Ascending aorta (tissue), 2 donors: ENCODE results near the gene IPMK. TPM values are rescaled to one million over a fixed set of nuclear protein-coding genes. Genes with fewer than 3 reads are reported as not detected.

Experiments used
- DNase-seq, 2 donors: peaks; one replicate each; pipeline ENCODE4 v3.0.0-alpha.2; 2019; ENCODE audit warnings: low spot score in 2 of 2
- H3K27ac ChIP-seq, 2 donors: fragments of 200-600 bp; sonication (generic); one replicate each; pipeline ENCODE4 v1.5.1; 2016 to 2017; ENCODE audit warnings: mild to moderate bottlenecking in 1 of 2
- H3K27me3 ChIP-seq: fragments of 200-600 bp; sonication (generic); one replicate; pipeline ENCODE4 v1.5.1; 2017
- H3K36me3 ChIP-seq, 2 donors: fragments of 200-600 bp; sonication (generic); one replicate each; pipeline ENCODE4 v1.5.1; 2016
- H3K4me1 ChIP-seq, 2 donors: fragments of 200-600 bp; sonication (generic); one replicate each; pipeline ENCODE4 v1.5.1; 2016 to 2017; ENCODE audit warnings: mild to moderate bottlenecking in 1 of 2
- H3K4me3 ChIP-seq, 2 donors: fragments of 200-600 bp; sonication (generic); one replicate each; pipeline ENCODE4 v1.5.1; 2016 to 2017; ENCODE audit warnings: mild to moderate bottlenecking in 1 of 2
- H3K9me3 ChIP-seq, 2 donors: fragments of 200-600 bp; sonication (generic); one replicate each; pipeline ENCODE4 v1.5.1; 2016
- intact Hi-C: fragments of 100-400 bp; cut with DNase I; formaldehyde crosslinking; loops from one replicate; pipeline ENCODE4 v1.15.1; 2023
- total RNA-seq: library from RNA; depleted of rRNA; stranded (reverse); fragments of >200 nt; gene quantifications from one replicate; pipeline ENCODE4 v1.1.0, GENCODE V29; 2016
- TF ChIP-seq, protein P1 (sequence below), 3 experiments: fragments of 200-600 bp in 2 of 3; fragments of 450-650 bp in 1 of 3; sonication (generic) in 2 of 3; IDR thresholded peaks; one replicate each; pipeline ENCODE4 v1.5.1; 2016 to 2019; ENCODE audit warnings: antibody characterized with exemption in 3 of 3, mild to moderate bottlenecking in 1 of 3, moderate library complexity in 1 of 3

IPMK gene
- total RNA-seq, 1 donor from 2014 or later = 2.8 TPM

DNA sequence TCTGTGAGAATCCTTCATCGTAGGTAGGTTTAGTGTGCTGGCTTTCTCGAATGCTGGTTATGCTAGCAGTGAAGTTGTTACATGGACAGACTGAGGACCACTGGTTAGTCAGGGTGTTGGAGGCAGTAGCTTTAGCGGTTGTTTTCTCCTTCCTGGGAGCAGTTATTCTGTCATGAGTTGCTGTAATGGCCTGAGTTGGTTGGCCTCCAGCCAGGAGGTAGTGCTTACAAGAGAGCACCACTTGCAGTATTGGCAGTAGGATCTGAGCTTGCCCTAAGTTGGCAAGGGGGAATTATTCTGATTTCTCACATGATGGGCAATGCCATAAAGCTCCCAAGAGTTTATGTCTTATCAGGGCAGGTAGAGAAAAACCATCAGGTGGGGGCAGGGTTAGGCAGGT lies 58.0 kb downstream of the IPMK start:
- Histone ChIP-seq H3K27ac (no peak overlapping the region), H3K27me3 (no peaks in the 10 kb centered on the region), H3K9me3 (no peaks in the 10 kb centered on the region), H3K36me3 (peaks cover 0 to 7% of the 10 kb centered on the region in 2 donors), H3K4me3 (no peak overlapping the region), H3K4me1 (no peaks in the 10 kb centered on the region)
- TF ChIP-seq, protein P1, sequence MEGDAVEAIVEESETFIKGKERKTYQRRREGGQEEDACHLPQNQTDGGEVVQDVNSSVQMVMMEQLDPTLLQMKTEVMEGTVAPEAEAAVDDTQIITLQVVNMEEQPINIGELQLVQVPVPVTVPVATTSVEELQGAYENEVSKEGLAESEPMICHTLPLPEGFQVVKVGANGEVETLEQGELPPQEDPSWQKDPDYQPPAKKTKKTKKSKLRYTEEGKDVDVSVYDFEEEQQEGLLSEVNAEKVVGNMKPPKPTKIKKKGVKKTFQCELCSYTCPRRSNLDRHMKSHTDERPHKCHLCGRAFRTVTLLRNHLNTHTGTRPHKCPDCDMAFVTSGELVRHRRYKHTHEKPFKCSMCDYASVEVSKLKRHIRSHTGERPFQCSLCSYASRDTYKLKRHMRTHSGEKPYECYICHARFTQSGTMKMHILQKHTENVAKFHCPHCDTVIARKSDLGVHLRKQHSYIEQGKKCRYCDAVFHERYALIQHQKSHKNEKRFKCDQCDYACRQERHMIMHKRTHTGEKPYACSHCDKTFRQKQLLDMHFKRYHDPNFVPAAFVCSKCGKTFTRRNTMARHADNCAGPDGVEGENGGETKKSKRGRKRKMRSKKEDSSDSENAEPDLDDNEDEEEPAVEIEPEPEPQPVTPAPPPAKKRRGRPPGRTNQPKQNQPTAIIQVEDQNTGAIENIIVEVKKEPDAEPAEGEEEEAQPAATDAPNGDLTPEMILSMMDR (IDR thresholded peaks at IDR 0.05) = no peak
- intact Hi-C loops = no loop called here
- no peak for DNase-seq

DNA sequence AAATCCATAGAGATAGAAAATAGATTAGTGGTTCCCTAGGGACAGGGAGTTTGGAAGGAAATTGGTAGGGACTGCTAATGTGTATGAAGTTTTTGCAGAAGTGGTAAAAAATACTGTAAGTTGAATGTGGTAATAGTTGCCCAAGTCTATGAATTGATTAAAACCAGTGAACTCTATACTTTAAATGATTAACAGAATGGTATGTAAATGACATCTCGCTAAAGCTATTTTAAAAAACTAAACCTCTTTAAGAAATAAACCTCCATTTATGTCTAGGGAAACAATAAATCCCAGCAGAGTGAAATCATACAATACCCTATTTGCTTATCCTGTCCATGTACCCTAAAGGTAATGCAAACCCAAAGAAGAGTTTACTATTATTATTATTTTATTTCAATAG lies 61.4 kb downstream of the IPMK start:
- no peak for DNase-seq
- Histone ChIP-seq H3K4me1 (no peaks in the 10 kb centered on the region), H3K27ac (no peak overlapping the region), H3K9me3 (no peaks in the 10 kb centered on the region), H3K36me3 (no peaks in the 10 kb centered on the region), H3K4me3 (no peak overlapping the region), H3K27me3 (no peaks in the 10 kb centered on the region)
- intact Hi-C loops = no loop called here
- TF ChIP-seq, protein P1 (IDR thresholded peaks at IDR 0.05) = no peak

DNA sequence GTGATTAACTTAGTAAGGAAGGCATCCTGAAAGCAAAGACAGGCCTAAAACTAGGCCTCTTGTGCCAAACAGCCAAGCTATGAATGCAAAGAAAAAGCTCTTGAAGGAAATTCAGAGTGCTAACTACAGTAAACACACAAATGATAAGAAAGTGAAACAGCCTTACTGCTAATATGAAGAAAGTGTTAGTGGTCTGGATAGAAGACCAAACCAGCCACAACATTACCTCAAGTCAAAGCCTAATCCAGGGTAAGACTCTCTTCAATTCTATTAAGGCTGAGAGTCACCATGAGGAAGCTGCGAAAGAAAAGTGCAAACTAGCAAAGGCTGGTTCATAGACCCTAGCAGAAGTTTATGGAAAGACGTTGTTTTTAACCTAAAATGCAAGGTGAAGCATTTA lies 66.0 kb downstream of the IPMK start:
- Histone ChIP-seq H3K4me3 (no peak overlapping the region), H3K9me3 (no peaks in the 10 kb centered on the region)
- intact Hi-C loops = no loop called here

DNA sequence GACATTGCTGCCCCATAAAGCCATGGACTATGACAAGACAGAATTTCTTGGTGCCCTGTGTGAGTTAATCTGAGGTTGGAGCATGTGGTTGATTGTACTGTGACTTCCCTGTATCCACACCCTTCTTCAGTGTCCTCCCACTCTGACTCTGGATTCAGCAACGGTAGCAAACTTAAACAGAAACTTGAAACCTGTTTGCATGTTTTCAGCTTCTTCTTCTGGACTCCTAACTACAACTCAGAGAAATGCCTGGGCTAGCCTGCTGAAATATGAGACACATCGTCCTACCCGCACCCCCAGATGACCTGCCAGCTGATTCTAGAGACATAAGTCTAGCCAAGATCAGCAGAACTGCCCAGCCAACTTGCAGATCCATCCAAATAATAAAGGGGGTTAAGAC lies 78.4 kb downstream of the IPMK start:
- H3K36me3 ChIP-seq = no peaks in the 10 kb centered on the region
- TF ChIP-seq, protein P1 (IDR thresholded peaks at IDR 0.05) = no peak
- no peak for DNase-seq
- no peak overlapping the region for H3K27ac ChIP-seq
- H3K27me3 ChIP-seq = no peaks in the 10 kb centered on the region
- peaks cover 0 to 4% of the 10 kb centered on the region in 2 donors for H3K4me1 ChIP-seq
- no peaks in the 10 kb centered on the region for H3K9me3 ChIP-seq
- intact Hi-C loops = no loop called here
- no peak overlapping the region for H3K4me3 ChIP-seq

More for the DNA sequence above, 66.0 kb downstream of the IPMK start:
- DNase-seq = no peak
- TF ChIP-seq, protein P1 (IDR thresholded peaks at IDR 0.05) = no peak
- no peaks in the 10 kb centered on the region for H3K36me3 ChIP-seq
- no peaks in the 10 kb centered on the region for H3K27me3 ChIP-seq
- no peak overlapping the region for H3K27ac ChIP-seq
- H3K4me1 ChIP-seq = no peaks in the 10 kb centered on the region

DNA sequence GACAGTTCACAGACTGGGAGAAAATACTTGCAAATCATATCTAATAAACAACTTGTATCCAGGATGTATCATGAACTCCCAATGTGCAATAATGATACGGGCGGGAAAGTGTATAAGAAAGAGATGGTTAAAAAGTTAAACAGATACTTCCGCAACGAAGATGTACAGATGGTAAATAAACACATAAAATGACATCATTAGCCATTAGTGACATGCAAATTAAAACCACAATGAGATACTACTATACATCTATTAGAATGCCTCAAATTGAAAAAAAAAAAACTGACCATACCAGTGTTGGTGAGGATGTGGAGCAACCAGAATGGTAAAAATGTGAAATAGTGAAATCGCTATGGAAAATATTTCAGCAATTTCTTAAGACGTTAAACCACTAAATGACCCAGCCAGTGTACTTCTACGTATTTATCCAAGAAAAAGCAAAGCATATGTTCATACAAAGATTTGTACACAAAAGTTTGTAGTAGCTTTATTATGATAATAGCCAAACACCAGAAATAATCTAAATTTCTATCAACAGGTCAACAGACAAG lies 83.5 kb downstream of the IPMK start:
- H3K27ac ChIP-seq = no peak overlapping the region
- H3K36me3 ChIP-seq = no peaks in the 10 kb centered on the region
- no peak for DNase-seq
- H3K9me3 ChIP-seq = no peaks in the 10 kb centered on the region
- H3K4me1 ChIP-seq = no peaks in the 10 kb centered on the region
- TF ChIP-seq, protein P1 (IDR thresholded peaks at IDR 0.05) = no peak
- H3K4me3 ChIP-seq = no peak overlapping the region
- no peaks in the 10 kb centered on the region for H3K27me3 ChIP-seq
- intact Hi-C loops = no loop called here

DNA sequence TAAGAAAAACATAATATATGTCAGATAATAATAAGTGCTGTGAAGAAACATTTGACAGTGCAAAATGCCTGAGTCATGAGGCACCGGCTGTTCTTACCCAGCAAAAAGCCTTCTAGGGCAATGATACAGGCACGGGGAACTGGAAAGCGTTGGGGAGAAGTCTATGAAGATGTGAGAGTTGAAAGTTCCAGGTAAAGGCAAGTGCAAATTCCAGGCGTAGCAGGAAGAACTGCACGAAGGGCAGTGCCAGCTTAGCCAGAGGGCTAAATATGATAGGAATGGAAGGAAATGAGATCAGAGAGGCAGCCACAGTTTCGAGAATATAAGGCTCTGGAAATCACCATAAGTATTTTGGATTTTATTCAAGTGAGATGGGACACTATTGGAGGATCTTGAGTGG lies 87.0 kb downstream of the IPMK start:
- Histone ChIP-seq H3K27me3 (no peaks in the 10 kb centered on the region), H3K4me3 (no peak overlapping the region), H3K9me3 (no peaks in the 10 kb centered on the region), H3K36me3 (no peaks in the 10 kb centered on the region), H3K4me1 (no peaks in the 10 kb centered on the region), H3K27ac (no peak overlapping the region)
- intact Hi-C loops = no loop called here
- DNase-seq = no peak
- TF ChIP-seq, protein P1 (IDR thresholded peaks at IDR 0.05) = no peak
